Stimulated activated CD4-positive, alpha-beta T cell treated with anti-CD3 and anti-CD28 coated beads, TNF-alpha, amount 100 ng/mL, for 1 hour (primary cell): ENCODE data around the gene DUSP16.

Experiments used
- DNase-seq, 3 donors: peaks; one replicate each; pipeline ENCODE4 v3.0.0-alpha.2; 2020; ENCODE audit warnings: low read depth in 3 of 3, low spot score in 1 of 3

Gene DUSP16

DNA sequence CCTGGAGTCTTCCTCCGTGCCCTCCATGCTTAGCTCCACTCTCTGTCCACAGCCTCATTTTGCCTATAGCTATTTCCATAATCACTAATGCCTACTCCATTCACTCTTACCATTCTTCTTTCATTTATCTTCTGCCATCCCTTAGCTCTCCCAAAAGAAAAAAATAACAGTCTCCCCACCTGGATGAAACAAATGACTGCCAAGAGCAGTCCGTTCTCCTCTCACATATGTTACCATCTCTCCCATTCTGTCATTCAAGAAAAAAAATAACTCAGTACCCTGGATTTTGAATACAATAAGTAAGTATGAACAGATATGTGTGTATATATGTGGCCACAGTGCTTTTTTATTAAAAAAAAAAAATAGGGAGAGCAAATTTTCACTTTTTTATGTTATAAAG is 13.2 kb downstream of the DUSP16 start:
- DNase-seq, result no peak

DNA sequence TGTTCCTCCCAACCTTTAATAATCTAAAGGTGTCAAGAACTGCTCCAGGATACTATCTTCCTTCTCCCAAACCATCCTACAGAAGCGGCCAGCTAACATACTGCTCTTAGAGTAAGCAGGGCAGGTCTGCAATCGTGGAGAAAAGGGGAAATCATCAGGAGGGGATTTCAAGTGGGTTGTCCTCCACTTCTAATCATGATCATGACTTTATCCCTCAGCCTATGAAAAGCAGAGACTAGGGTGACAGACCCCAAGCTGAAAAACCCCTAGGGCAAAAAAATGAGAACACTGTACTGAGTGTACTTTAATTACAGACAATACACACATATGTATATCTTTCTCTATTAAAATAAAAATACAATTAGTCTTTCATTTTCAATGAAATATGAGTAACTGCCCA is 13.9 kb downstream of the DUSP16 start:
- DNase-seq, result no peak

DNA sequence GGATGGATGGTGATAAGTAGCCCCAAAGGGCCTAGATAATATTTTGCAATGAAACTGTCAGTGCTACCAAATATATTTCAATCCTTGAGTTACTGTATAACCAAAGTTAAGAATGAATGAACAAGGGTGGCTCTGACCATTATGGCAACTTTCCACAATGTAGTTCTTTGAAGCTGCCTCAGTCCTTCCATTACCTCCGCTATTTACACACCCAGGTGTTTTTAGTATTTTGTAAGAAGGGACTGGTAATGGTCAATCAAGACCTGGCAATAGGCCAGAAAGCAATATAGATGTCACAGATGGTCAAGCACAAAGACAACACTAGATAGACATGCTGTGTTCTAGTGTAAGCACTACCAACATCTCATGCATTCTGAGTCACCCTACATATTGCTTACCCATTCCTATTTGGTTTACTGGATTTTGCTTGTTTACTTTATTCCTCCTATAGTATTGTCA is 16.3 kb downstream of the DUSP16 start:
- DNase-seq, result no peak

DNA sequence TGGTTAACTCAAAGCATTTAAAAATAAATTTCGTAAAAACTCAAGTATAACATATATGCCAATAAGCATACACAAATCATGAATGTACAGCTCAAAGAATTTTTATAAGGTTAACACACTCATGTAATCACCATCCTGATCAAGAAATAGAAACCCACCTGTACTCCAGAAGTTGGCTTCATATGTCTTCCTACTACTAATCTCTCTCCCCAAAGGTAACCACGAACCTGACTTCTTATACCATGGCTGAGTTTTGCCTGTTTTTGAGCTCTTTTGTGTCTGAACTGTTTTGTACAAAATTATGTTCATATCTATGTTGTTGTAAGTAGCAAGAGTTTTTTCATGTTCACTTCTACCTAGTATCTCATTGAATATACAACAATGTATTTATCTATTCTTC is 18.7 kb downstream of the DUSP16 start:
- no peak for DNase-seq

DNA sequence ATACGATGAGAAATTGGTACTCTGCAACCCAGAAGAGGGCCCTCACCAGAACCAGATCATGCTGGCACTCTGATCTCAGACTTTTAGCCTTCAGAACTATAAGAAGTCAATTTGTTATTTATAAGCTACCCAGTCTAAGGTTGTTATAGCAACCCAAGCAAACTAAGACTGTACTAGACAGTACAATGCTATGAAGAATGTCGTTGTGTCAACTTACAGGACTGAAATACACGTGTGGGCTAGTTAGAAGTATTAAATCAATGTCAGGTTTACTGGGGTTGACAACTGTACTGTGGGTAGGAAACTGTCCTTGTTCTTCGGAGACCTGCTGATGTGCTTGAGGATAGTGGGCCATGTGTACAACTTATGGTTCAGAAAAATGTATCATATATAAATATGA is 19.7 kb downstream of the DUSP16 start:
- no peak for DNase-seq

DNA sequence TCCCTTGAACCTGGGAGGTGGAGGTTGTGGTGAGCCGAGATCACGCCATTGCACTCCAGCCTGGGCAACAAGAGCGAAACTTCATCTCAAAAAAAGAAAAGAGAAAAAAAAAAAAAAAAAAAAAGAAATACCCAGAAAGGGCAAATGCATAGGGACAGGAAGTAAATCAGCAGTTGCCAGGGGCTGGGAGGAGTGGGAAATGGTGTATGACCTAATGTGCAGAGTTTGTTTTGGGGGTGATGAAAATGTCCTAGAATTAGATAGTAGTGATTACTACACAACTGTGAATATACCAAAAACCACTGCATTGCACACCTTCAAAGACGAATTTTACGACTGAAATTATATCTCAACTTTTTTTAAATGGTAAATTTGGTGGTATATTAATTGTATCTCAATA is 20.4 kb downstream of the DUSP16 start:
- no peak for DNase-seq

DNA sequence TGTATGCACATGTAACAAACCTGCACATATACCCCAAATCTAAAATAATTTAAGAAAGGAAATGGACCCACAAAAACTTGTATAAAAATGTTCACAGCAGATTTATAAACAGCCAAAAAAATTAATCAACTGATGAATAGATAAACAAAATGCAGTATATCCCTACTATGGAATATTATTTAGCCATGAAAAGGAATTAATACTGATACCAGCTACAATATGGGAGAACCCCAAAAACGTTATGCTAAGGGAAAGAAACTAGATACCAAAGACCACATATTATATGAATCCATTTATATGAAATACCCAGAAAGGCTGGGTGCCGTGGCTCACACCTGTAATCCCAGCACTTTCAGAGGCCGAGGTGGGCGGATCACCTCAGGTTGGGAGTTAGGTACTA is 20.9 kb downstream of the DUSP16 start:
- no peak for DNase-seq

DNA sequence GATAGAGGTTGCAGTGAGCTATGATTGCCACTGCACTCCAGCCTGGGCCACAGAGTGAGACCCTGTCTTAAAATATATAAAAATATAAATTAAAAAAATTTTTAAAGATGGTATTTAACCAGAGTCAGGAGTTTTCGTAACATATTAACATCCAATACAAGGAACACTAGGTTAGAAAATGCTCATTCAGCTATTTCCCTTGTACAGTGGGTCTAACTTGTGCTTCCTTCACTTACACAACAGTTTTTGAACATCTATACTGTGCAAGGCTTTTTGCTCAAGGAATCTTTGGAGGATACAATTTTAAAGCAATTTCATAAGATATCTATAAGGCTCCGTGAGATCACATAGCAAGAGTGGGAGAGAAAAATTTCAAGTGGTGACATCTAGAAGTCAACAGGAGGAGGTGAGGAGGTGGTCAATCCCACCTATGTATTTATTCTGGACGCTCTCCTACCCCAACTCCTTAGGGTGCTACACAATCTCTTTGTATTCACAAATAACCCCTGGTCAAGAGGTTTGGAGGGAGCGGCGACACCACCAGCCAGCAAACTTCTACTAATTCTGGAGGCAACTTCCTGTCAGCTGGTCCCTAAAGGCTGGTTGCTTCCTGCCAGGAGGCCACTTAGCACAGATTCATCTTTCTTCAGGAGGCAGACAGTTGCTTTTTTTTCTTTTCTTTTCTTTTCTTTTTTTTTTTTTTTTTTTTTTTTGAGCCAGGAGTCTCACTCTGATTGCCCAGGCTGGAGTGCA is 22.2 kb downstream of the DUSP16 start:
- no peak for DNase-seq

DNA sequence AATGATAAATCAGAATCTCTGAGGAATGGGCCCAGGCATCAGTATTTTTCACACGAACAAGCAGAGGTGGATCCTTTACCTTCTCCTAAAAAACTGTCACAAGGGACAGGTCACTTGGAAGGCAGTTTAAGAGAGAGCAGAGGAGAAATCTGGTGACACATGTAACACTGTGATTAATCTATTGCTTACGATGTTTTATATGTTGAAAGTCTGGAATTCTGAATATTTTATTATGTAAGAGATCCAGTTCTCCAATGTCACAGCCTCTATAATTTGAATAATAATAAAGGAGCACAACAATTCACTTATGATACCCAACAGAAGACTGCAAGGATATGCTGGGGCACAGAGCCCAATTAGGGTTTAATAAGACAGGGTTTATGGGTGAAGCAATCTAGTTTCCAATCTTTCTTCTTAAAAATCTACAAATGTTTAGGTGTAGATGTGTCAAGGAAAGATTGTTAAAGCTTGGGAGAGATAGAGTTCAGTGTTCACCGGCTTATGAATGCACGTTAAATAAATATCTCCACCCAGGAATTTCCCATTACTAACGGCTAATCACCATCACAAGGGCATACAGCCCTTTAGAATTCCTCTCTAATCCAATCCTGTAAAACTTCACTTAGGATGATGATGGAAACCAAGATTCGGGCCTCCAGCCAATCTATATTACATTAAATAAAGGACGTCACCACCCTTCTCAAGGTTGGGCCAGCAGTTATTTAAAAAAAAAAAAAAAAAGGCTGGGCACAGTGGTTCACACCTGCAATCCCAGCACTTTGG is 23.4 kb downstream of the DUSP16 start:
- DNase-seq, result no peak

DNA sequence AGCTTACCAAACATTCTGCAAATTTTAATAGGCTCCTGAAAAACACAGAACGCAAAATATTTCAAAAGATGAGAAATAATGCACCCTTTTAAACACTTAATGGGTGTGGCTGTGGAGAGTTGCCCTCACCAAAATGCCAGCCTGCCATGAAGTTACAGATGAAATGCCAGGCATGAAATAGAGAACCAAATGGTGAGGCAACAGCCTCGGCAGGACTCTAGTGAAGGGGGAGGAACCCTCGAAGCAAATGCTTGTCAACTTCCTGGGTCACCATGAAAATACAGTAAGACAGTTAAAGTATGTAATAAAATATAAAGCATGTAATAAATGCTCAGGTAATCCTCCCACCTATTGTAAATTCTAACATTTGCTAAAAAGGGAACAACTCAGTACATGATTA is 24.1 kb downstream of the DUSP16 start:
- no peak for DNase-seq

DNA sequence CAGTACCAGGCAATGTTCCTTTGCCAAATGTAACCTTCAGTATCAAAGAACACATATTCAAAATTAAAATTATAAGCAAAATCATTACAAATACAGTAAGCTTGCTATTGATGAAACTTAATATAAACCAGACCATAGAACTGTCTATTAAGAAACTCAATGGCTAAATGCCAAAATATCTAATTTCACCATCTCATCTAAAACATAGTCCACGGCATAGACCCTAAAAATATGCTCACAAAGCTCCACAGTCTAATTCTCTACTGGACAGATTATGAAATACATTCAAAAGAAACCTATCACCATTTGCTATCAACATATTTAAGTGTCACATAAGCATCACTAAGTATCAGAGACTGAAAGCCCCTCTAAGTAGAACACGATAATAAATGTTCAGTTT is 25.2 kb downstream of the DUSP16 start:
- DNase-seq, result no peak

DNA sequence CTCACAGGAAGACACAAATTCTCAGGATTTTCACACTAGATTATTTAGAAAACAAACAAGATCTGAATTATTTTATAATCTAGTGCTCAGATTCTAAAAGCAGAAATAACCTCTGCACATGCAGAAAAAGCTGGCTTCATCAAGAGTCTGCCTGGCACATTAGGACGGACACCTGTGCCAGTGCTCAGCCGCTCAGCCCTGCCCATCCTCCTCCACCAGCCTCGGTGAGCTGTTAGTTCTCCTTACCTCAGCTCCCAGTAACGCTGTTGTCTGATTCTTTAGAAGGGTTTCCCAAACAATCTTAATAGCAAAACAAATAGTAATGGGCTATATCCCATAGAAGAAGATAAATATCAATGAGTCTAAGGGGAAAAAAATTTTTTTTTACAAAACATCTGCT is 27.7 kb downstream of the DUSP16 start:
- no peak for DNase-seq

DNA sequence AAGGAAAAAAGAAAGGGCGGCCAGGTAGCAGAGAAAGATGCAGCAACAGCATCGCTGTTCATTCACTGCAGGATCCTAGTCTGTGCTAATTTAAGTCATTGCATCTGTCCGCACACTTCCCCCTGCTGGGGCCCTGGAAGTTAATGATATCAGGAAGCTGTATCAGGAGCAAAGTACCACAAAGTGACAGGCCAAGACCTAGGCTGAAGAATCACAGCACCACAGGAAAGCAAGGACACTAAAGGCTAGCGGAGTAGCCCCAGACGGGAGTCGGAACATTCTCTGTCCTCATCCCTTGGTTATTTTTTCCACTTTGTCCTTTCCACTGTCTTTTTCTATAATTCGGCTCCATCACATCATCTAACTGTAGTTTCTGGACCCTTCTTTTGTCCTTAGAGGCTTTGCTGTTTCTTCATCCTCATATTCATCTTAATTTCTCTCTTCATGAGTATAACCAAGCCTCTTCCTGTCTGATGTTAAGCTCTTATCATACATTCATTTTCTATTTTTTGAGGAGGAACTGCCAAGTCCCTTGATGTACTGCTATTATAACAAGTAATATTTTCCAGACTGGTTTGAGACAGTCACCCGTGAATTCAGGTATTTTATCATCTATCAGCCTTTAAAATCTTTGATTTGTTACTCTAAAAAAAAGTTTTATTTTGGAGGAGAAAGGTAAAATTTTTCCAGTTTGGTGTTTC is 28.3 kb downstream of the DUSP16 start:
- no peak for DNase-seq

DNA sequence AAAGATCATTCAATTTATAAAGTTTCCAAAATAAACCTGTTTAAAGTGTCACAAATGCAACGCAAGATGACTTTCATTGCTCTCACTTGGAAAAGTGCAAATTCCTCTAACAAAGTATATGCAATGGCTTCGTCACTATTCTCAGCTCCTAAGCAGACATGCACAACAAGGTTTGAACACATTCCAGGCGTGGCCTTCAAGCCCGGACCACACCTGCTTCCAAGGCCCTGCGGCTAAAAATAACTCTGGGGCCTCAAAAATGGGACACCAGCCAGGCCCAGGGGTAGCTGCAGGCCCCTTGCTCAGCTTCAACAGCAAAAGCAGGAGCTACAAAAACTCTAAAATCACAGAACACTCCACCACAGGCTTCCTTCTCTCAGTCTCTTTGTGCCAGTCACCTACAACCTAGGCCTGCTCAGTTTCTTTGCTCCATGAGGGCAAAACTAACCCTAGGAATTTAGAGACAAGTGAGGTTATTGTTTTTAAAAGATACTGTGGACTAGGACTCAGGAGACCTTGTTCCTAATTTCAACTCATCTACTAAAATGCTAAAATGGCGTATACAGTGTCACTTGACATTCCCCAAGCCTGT is 29.3 kb downstream of the DUSP16 start:
- no peak for DNase-seq

DNA sequence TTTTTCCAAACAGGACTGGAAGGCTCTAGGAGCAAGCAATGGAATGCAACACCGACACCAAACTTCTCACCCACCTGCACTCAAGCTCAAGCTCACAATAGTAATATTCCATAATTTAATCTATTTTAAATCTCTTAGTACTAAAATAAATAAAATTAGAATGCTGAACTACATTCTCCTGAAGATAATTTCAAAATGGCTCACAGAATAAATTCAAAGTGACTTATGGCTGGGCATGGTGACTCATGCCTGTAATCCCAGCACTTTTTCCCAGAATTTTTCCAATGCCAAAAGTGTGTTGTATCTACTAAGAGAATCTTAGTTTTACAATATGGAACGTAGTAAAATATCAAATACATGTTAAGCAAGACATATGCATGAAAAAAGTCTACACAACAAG is 31.5 kb downstream of the DUSP16 start:
- no peak for DNase-seq

DNA sequence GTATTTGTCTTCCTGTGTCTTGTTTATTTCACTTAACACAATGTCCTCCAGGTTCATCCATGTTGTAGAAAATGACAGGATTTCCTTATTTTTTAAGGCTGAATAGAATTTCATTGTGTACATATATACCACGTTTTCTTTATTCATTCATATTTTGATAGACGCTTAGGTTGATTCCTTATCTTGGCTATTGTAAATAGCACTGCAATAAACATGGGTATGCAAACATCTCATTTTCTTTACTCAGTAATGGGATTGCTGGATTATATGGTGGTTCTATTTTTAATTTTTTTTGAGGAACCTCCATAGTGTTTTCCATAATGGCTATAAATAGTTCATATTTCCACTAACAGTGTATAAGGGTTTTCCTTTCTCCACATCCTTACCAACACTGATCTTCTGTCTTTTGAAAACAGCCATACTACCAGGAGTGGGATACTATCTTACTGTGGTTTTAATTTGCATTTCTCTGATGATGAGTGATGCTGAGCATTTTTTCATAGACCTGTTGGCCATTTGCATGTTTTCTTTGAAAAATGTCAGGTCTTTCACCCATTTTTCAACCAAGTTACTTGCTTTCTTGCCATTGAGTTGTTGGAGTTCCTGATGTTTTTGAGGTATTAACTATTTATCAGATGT is 32.8 kb downstream of the DUSP16 start:
- no peak for DNase-seq

DNA sequence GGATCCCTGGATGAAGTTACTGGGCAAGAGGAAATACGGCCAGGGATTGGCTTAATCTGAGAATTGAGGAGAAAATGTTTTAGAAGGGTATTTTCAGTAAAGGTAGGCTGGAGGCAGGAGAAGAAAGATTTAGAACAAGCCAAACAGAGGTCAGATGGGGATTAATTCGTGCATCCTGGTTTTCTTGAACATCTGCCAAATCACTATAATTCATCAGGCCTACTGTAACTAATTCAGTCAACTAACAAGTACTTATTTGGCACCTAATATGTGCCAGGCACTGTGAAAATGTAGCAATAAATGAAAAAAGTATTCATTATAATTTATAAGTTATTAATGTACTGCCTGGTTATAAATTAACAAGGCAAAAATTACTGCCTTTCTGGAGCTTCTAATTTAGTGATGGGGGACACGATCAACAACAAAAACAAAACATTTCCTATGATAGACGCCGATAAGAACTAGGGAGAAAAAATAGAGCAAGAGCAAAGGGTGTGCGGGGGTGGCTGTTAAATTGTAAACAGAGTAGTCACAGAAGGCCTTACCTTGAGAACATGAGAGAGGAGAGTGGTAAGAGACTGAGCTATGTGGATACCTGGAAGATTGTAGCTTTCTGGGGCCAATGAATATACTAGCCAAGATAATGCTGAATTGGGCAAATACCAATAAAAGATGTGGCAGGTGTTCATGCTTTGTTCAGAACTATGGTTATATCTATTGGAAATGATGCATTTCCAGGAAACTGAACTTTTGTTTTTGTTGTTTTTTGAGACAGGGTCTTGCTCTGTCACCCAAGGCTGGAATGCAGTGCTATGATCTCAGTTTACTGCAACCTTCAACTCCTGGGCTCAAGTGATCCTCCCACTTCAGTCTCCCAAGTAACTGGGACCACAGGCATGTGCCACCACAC is 34.0 kb downstream of the DUSP16 start:
- DNase-seq, result no peak

DNA sequence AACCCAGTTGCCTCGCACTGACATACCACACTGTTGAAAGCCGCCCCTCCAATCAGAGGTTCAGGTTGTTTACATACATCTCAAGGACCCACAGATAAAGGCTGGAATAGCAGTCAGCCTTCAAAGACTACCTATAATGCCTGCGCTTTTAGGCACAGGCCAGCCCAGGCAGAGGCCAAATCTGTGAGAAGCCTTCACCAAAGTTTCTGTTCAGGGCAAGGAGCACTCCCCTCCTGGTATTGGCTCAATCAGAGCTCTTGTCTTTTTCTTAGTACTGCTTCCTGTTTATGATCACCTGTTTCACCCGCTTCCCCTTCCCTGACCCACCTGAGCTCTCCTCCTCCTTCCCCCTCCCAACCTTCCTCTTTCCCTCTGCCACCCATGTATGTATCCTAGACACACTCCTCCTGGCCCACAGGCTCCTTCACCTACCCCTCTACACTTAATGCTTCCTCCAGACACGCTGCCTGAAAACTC is 34.8 kb downstream of the DUSP16 start:
- no peak for DNase-seq

DNA sequence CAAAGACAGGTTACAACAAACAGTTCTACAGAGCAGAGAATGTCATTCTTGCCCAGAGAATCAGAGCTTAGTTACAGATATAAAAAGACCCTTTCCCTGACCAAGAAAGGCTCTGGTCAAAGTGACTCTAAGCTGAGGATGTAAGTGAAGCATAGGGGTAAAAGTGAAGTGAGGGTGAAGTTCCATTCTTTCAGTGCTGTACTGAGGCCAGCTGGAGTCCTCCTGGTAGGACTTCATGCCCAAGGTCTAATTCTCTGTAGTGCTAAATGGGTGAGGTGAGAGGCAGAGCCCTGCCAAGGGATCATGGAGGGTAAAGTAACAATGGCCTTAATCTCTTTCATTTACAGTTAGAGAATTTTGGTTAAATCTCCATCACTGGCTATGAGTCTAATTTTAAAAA is 38.5 kb downstream of the DUSP16 start:
- DNase-seq, result no peak

DNA sequence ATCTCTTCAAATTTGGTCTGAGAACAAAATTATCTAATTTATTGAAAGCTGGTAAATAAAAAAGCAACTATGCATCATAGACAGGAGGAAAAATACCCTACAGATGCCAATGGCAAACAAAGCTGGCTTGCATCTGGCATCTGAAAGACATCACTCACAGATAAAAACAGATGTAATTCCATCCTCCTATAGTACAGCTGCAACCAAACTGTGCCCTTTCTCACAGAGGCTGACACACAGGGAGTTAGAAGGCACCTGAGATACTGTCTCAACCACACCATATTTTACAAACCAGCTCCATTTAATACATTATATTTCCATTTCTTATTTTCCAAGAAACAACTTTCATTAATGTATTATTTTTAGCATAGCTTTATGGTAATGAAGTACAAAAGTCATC is 39.4 kb downstream of the DUSP16 start:
- no peak for DNase-seq
